GM21381 (cell line): ENCODE results near the gene OOSP4B.
"Not testable (repeated sequence)": the region's sequence is repeated elsewhere in the genome, so short reads cannot be mapped to it uniquely, and the experiment has no call there.

Experiments used
- ATAC-seq: cut with Tn5 transposase; IDR thresholded peaks from one replicate; pipeline ENCODE4 v1.9.1; 2021; ENCODE audit warnings: mild to moderate bottlenecking, moderate library complexity; ENCODE audit not compliant: unreplicated experiment

The OOSP4B gene

DNA sequence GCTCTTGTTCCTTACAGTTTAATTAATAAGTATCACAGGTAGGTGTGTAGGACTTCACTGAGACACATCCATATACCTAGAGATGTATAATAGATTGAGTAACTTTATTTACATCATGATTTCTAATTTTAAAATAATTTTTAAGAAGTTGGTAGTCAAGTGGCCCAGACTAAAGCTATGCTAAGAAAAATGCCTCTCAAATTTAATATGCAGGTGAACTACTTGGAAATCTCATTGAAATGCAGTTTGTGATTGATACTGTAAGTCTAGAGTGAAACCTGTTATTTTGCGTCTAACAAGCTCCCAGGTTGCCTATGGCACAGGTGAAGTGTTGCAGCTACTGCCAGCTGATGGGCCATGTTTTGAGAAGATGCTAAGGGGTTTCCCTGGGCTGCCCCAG, at the start of gene OOSP4B:
OOSP4B (plus strand) TSS at position 301 of the 400 bp plus-strand sequence.
- no peak for ATAC-seq

DNA sequence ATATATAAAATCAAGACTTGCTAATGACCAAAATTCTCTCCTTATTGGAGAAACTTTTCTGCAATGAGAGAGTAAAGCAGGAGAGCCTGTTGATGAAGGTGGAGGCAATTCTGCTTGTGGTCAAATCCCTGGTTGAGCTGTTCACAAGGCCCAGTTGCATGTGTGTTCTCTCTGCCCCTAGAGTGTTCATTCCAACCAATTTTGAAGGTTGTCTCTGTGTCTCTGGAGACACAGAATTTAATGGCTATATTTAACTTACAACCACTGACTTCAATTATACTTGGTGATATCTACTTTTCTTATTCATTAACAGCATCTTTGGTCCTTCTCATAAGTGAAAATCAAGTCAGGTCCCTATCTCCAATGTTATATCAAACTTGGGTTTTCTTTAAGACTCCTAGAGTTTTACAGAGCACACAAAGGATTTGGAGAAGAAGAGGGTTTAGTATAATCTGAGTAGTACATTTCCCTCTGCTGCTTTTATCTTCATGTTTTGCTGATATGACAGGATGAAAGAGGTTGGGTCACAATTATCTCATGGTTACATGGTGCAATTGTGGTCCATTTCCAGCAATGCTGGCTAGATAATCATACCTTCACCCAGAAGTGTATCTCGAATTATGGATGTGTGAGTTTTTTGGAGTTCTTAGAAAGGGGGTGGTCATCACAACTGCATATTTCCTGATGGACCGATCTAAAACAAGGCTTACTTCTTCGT, 49.1 kb upstream of the OOSP4B start:
- no peak for ATAC-seq

DNA sequence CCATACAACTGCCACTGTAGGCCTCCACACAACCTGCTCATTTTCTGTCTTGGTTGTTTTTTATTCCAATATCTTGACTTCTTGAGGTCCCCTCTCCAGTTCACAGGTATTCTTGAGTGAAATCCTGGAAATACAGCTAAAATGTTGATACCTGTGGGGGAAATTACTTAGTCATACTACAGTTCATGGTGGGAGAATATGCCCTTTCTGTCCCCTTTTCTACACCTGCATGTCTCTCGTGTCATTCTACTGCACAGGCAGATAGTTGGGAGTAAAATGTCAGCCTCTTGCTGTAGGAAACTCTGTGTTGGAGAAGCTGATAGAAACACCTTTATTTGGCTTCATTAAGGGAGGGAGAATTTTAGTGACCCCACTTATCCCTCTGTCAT, 48.6 kb upstream of the OOSP4B start:
- ATAC-seq: no peak

DNA sequence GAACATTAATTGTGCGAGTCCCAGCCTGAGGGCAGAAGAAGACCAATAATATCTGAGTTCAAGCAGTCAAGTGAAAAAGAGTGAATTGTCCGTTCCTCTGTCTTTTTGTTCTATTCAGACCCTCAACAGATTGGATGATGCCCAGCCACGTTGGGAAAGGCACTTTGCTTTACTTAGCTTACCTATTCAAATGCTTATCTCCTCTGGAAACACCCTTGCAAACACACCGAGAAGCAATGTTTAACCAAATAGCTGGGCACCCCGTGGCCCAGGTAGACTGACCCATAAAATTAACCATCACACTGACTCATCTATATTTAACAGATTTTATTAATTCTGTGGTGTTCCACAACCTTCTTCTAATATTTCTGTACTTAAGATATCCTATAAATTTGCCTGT, 43.9 kb upstream of the OOSP4B start:
- ATAC-seq: no peak

DNA sequence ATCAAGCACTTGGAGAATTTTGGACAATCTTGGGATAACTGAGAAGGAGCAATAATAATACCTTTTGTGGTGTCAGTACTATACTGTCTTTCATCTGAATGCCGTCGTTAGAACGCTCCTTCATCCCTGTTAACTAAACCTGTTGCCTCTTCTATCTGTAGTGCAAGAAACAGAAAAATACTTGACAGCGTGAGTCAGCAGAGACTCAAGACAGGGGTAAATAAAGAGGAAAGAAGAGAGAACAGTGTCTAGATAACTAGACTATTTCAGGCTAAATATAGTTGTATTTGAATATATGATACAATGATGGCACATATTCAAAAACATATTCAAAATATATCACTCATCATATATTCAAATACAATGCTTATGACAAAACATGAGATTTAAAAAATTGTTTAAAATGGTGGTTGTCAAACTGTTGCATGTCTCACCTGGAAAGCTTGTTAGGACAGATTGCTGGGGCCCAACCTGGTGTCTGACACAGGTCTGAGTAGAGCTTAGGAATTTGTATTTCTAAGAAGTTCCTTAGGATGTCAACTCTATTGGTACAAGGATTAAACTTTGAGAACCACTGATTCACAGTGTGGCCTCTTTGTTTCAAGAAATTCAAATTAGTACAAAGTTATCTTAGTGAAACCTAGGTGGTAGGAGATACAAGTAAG, 35.7 kb upstream of the OOSP4B start:
- ATAC-seq: no peak

DNA sequence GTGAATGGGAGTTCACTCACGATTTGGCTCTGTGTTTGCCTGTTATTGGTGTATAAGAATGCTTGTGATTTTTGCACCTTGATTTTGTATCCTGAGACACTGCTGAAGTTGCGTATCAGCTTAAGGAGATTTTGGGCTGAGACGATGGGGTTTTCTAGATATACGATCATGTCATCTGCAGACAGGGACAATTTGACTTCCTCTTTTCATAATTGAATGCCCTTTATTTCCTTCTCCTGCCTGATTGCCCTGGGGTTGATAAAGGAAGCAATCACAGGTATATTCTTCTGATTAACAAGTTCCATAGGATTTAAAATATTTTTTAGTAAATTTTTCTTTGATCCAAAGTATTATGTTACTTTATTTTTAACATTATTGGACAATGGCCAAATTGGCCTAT, 34.9 kb upstream of the OOSP4B start:
- not testable (repeated sequence) for ATAC-seq

DNA sequence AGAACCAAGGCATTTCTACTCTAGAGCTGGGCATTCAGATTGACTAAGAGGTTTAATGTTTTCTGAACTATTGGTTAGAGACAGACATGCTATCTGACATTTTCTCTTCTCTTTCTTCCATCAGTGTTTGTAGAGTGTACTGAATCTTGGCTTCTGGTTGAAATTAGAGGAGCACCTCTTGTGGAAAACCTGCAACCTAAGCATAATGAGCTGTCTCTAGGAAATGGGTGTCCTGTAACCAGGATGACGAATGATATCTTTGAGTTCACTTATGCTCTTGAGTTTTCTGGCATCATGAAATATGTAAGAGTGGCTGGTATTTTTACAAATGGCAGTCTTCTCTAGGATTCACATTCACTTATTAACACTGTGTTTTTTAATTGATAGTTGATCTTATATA, 33.8 kb upstream of the OOSP4B start:
- ATAC-seq: no peak

DNA sequence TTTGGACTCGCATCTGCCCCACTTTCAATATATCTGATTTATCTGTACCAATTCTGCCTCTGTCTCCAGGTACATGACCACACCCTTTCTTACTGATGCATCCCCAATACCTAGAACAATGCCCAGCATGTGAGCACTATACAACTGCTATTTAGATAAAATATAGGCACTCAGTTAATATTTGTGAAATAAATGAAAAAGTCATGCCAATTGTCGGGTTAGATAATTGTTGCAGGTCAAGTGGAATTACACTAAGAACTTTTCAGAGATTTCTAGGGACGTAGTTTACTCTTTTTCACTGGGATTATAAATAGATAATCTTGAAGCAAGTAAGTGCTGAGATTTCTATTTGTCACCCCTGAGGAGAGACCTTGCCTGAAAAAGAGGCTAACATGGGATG, 32.6 kb upstream of the OOSP4B start:
- ATAC-seq: no peak

DNA sequence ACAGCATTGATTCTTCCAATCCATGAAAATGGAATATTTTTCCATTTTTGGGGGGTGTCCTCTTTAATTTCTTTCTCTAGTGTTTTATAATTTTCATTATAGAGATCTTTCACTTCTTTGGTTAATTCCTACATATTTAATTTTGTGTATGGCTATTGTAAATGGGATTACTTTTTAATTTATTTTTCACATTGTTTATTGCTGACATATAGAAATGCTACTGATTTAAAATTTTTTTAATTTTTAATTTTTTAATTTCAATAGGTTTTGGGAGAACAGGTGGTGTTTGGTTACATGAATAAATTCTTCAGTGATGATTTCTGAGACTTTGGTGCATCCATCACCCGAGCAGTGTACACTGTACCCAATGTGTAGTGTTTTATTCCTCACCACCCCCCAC, 26.6 kb upstream of the OOSP4B start:
- no peak for ATAC-seq

DNA sequence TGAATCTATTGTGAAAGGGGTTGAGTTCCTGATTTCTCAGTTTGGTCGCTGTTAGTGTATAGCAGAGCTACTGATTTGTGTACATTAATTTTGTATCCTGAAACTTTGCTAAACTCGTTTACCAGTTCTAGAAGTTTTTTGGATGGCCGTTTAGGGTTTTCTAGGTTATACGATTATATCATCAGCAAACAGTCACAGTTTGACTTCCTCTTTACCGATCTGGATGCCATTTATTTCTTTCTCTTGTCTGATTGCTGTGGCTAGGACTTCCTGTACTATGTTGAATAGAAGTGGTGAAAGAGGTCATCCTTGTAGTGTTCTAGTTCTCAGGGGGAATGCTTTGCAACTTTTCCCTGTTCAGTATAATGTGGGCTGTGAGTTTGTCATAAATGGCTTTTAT, 24.6 kb upstream of the OOSP4B start:
- no peak for ATAC-seq

DNA sequence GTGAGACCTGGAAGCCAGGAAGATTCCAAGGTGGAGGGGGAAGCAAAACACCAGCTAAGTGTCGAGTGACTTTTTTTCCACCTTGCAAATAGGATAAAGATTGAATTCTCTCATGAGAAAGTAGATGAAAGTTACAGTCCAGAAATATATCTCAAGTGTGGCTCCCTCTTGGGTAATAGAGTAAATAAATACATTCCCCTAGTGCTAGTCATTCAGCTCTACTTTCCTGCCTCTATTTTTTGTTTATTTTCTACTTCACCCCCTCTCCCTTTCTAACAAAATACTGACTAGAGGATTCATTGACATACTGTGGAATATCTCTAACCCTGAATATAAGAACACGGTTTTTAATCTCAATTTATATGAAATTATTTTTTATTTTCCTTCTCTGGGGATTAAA, 19.2 kb upstream of the OOSP4B start:
- ATAC-seq: no peak

DNA sequence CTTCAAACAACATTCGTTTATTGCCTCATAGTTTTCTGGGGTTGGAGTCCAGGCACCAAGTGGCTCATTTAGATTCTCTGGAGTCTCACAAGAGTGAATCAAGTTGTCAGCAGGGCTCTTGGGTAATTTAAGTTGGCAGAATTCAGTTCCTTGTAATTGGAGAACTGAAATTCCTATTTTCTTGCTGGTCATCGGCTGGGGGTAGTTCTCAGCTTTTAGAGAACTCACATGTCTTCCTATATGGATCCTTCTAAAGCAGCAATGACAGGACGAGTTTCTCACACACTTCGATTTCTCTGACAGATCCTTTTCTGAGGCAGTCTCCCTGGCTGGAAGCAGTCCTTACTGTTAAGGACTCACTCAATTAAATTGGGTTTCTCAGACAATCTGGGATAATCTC, 17.3 kb upstream of the OOSP4B start:
- no peak for ATAC-seq

DNA sequence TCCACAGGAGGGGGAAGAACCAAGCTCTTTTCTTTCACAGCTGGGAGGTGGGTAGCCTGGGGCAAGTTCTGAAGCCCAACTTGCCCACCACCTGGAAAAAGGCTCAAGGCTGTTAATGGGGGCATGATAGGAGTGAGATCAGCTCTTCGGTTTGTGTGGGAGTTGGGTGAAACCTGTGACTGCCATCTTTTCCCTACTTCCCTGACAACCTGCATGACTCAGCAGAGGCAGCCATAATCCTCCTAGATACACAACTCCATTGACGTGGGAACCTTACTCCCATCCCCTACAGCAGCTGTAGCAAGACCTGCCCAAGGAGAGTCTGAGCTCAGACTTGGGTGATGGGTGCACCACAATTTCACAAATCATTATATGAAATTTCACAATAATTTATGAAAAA, 13.3 kb upstream of the OOSP4B start:
- ATAC-seq: no peak

DNA sequence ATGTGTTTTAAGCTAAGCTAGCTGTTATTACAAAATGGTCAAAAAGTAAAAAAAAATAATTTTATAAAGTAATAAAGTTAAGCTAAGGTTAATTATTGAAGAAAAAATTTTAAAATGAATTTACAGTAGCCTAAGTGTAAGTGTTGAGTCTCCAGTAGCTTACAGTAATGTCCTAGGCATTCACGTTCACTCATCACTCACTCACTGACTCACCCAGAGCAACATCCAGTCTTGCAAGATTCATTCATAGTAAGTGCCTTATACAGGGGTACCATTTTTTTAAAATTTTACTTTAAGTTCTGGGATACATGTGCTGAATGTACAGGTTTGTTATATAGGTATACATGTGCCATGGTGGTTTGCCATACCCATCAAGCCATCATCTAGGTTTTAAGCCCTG, 11.6 kb upstream of the OOSP4B start:
- ATAC-seq: no peak

DNA sequence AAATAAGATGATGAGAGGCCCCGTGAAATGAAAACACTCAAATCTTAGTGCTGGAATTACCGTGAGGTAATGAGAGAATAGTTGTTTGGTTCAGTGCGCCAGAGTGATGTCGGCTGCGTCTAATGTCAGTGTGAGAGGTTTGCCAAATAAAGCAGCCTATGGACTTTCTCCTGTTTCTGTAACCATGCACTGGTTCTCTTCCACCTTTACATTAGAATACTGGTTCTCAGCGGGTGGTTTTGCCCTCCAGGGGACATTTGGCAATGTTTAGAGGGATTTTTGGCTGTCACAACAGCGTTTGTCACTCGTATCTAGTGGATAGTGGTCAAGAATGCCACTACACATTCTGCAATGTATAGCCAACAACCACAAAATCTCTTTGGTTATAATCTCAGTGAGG, 1.1 kb downstream of the OOSP4B start:
- ATAC-seq: no peak

DNA sequence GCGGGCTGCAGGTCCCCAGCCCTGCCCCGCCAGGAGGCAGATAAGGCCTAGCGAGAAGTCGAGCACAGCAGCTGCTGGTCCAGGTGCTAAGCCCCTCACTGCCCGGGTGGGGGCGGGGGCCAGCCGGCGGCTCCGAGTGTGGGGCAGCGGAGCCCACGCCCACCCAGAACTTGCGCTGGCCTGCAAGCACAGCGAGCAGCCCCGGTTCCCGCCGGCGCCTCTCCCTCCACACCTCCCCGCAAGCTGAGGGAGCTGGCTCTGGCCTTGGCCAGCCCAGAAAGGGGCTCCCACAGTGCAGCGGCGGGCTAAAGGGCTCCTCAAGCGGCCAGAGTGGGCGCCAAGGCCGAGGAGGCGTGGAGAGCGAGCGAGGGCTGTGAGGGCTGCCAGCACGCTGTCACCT, 3.4 kb downstream of the OOSP4B start:
- not testable (repeated sequence) for ATAC-seq

DNA sequence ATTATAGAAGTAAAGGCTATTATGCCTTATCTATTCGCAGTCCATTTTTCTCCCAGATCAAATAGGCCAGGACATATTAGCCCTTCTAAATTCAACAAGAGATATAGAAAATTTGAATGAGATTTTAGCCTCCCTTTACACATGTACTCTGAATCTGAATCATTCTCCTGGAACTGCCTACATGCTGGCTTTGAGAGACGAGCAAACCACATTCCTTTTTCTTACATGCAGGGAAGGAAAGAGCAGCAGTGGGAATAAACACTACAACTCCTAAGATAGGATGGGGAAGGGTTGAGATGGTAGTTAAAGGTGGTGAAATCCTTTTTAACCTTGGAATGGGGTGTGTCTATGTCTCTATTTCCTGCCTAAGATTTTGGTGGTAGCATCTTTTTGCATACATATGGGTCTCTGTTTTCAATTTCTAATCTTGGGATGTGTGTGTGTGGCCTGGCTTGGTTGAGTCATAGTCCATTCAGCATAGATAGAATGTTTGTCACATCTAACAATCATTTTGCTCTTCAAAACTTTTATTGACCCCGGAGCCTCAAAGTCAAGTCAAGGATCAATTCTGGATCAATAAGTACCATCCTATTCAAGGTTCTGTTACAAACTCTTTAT, 12.1 kb downstream of the OOSP4B start:
- ATAC-seq: no peak

DNA sequence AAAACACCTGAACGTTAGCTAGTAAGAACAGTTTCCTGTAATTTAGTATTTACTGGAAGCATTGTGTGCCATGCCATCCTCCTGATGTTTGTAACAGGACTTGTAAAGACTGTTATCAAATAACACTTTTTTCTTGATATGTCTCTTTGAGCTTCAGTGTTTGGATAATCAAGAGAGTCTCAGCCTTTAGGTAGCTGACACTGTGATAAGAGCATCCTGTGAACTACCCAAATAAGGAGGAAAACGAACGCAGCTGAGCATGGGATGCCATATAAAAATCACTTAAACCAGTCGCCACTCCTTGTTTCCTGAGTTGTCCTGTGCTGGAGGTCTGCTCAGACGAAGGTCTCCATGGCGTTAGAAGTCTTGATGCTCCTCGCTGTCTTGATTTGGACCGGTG, 23.1 kb downstream of the OOSP4B start, which contains the start of gene OOSP2:
OOSP2 (plus strand) TSS at position 301 of the 400 bp plus-strand sequence; CDS start at position 352, 51 bp downstream.
- ATAC-seq: no peak

DNA sequence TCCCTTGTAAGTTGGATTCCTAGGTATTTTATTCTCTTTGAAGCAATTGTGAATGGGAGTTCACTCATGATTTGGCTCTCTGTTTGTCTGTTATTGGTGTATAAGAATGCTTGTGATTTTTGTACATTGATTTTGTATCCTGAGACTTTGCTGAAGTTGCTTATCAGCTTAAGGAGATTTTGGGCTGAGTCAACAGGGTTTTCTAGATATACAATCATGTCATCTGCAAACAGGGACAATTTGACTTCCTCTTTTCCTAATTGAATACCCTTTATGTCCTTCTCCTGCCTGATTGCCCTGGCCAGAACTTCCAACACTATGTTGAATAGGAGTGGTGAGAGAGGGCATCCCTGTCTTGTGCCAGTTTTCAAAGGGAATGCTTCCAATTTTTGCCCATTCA, 33.4 kb downstream of the OOSP4B start:
- not testable (repeated sequence) for ATAC-seq

DNA sequence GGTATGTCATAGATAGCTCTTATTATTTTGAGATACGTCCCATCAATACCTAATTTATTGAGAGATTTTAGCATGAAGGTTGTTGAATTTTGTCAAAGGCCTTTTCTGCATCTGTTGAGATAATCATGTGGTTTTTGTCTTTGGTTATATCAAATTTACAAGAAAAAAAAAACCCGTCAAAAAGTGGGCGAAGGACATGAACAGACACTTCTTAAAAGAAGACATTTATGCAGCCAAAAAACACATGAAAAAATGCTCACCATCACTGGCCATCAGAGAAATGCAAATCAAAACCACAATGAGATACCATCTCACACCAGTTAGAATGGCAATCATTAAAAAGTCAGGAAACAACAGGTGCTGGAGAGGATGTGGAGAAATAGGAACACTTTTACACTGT, 33.9 kb downstream of the OOSP4B start:
- not testable (repeated sequence) for ATAC-seq

DNA sequence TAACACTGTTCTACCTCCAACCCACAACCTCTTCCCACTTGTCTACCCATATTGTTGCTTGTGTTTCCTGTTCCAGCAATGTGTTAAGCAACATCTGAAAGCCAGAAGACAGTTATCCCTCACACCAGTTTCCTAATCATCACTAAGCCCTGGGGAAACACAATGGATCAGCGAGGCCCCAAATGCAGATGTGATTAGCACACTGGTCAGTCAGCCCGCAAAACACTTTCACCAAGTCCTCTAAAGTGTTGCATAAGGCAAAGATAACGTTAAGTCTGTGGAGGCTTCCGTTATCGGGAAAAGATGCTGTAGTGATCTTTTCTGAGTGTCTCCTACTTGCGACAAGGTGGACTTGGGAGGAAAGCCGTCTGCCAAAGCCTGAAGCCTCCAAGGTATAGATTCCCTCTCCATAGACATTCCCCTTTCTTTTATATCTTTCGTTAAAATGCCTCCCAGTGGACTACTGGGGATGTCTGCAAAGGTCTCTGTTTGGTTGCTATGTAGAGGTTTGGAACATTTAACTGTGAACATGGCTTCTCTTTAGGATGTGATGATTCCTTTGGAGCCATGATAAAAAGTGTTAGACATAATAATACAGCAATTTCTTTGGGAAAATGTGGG, 39.5 kb downstream of the OOSP4B start, which contains the start of gene MS4A3:
MS4A3 (plus strand) TSS at position 317 of the 621 bp plus-strand sequence. CDS start 4,496 bp downstream, outside the sequence.
- ATAC-seq: no peak

DNA sequence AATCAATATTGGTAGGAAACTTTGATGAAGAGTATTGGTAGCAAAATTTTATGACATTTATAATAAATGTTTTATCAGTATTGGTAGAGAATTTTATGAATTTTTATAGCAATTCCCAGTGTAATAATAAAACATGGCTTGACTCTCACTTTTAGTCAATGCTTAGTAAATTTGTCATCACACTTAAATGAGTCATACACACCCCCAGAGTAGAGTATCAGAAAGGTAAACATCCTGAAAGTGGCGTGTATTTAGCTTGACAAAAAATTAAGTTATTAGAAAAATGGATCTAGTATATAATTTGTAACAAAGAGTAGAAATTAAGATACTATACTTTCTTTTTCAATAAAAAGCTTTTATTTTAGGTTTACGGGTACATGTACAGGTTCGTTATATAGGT, 42.1 kb downstream of the OOSP4B start:
- no peak for ATAC-seq
